SK-N-SH treated with all-trans-retinoic acid at 6 μM for 48 hours (cell line): ENCODE measurements around the gene TIAM2.

Source experiments
- ARNTL ChIP-seq: fragments of 450-650 bp; formaldehyde crosslinking; IDR thresholded peaks from 2 replicates; pipeline ENCODE4 v1.5.0; 2020; ENCODE audit warnings: low read depth, mild to moderate bottlenecking, moderate library complexity, borderline replicate concordance
- CREB5 ChIP-seq: fragments of 250-450 bp; sonication (Bioruptor Pico); IDR thresholded peaks from 2 replicates; pipeline ENCODE4 v1.5.1; 2020; ENCODE audit warnings: low read depth, mild to moderate bottlenecking, moderate library complexity
- CSRNP3 ChIP-seq: fragments of 250-450 bp; sonication (Bioruptor Pico); IDR thresholded peaks from 2 replicates; pipeline ENCODE4 v1.5.1; 2021; ENCODE audit warnings: mild to moderate bottlenecking, moderate library complexity
- ZFP3 ChIP-seq: fragments of 250-450 bp; sonication (Bioruptor Pico); IDR thresholded peaks from 2 replicates; pipeline ENCODE4 v1.5.0; 2020; ENCODE audit warnings: mild to moderate bottlenecking, moderate library complexity

- TF ChIP-seq ARNTL (CRISPR knock-in tag) (no peak), ZFP3 (CRISPR knock-in tag) (no peak), CSRNP3 (CRISPR knock-in tag) (no peak), CREB5 (CRISPR knock-in tag) (no peak)
Measured at GRCh38 chr6:155273431-155273830, 278.3 kb downstream of the TIAM2 start.
